WI38 (cell line): ENCODE results near the gene DHCR24.

ENCODE experiments used
- H3K4me3 ChIP-seq: 2 replicates; pipeline ENCODE4 v1.5.1; 2011; ENCODE audit warnings: low read depth, mild to moderate bottlenecking, control low read depth, low read length
- CTCF ChIP-seq: IDR thresholded peaks from 2 replicates; pipeline ENCODE4 v1.5.1; 2012; ENCODE audit warnings: low read depth, mild to moderate bottlenecking, control low read depth, low read length

The DHCR24 gene

GRCh38 chr1:54800899-54801759 lies 85.9 kb downstream of the DHCR24 start, which contains the start of gene TTC22:
Gene TTC22 (minus strand): TSS chr1:54801323. CDS start chr1:54801163, 160 bp downstream.
- no peak within 1 kb of the TSS for H3K4me3 ChIP-seq

GRCh38 chr1:54800041-54800898 lies 86.7 kb downstream of the DHCR24 start:
- TF ChIP-seq CTCF: no peak
- no peak overlapping the region for H3K4me3 ChIP-seq

More at GRCh38 chr1:54800899-54801759, 85.9 kb downstream of the DHCR24 start, which contains the start of gene TTC22:
- TF ChIP-seq CTCF: no peak
